H9 (cell line): ENCODE data around the gene TBC1D1. TPM values are rescaled to one million over a fixed set of nuclear protein-coding genes. Genes with fewer than 3 reads are reported as not detected.
A peak's percentile ranks its signal among the peaks of the same experiment; 100 is the strongest.

Source experiments
- DNase-seq: peaks from one replicate; pipeline ENCODE4 v3.0.0-alpha.2; 2017
- H2AFZ ChIP-seq: one replicate; pipeline ENCODE4 v1.6.1; 2013; ENCODE audit warnings: mild to moderate bottlenecking, low read length, control low read depth, moderate library complexity
- H2AK5ac ChIP-seq: 2 replicates; pipeline ENCODE4 v1.6.1; 2013; ENCODE audit warnings: low read length, control low read depth, mixed read lengths; ENCODE audit not compliant: insufficient read length
- H2BK120ac ChIP-seq: one replicate; pipeline ENCODE4 v1.6.1; 2013; ENCODE audit warnings: low read depth, mild to moderate bottlenecking, low read length, control low read depth, inconsistent platforms; ENCODE audit not compliant: poor library complexity, severe bottlenecking
- H2BK12ac ChIP-seq: 2 replicates; pipeline ENCODE4 v1.6.1; 2013; ENCODE audit warnings: low read length, control low read depth, mixed read lengths, low read depth; ENCODE audit not compliant: insufficient read length
- H2BK15ac ChIP-seq: 2 replicates; pipeline ENCODE4 v1.6.1; 2013; ENCODE audit warnings: low read depth, low read length, control low read depth
- H2BK20ac ChIP-seq: one replicate; pipeline ENCODE4 v1.6.1; 2013; ENCODE audit warnings: low read depth, mild to moderate bottlenecking, low read length, control low read depth, inconsistent platforms; ENCODE audit not compliant: poor library complexity, severe bottlenecking
- H2BK5ac ChIP-seq: 2 replicates; pipeline ENCODE4 v1.6.1; 2013; ENCODE audit warnings: low read length, control low read depth, mixed read lengths; ENCODE audit not compliant: insufficient read length
- H3K14ac ChIP-seq: 2 replicates; pipeline ENCODE4 v1.6.1; 2013; ENCODE audit warnings: low read length, control low read depth; ENCODE audit not compliant: insufficient read depth
- H3K18ac ChIP-seq: 2 replicates; pipeline ENCODE4 v1.6.1; 2013; ENCODE audit warnings: low read depth, mild to moderate bottlenecking, mixed read lengths, low read length, control low read depth; ENCODE audit not compliant: insufficient read length
- H3K23ac ChIP-seq: 2 replicates; pipeline ENCODE4 v1.6.1; 2013; ENCODE audit warnings: low read length, control low read depth, mixed read lengths, low read depth; ENCODE audit not compliant: insufficient read length
- H3K23me2 ChIP-seq: 2 replicates; pipeline ENCODE4 v1.6.1; 2013; ENCODE audit warnings: low read depth, mild to moderate bottlenecking, mixed read lengths, low read length, control low read depth; ENCODE audit not compliant: insufficient read length, poor library complexity, severe bottlenecking
- H3K27ac ChIP-seq: 2 replicates; pipeline ENCODE4 v1.5.1; 2013; ENCODE audit warnings: low read length, control low read depth, mixed read lengths, low read depth; ENCODE audit not compliant: insufficient read length
- H3K27me3 ChIP-seq: 2 replicates; pipeline ENCODE4 v1.6.1; 2013; ENCODE audit warnings: low read length, control low read depth, inconsistent platforms; ENCODE audit not compliant: insufficient read depth
- H3K4ac ChIP-seq: 2 replicates; pipeline ENCODE4 v1.6.1; 2013; ENCODE audit warnings: low read depth, mild to moderate bottlenecking, control low read depth, inconsistent platforms, low read length, moderate library complexity
- H3K4me1 ChIP-seq: 2 replicates; pipeline ENCODE4 v1.6.1; 2013; ENCODE audit warnings: low read length, control low read depth, inconsistent platforms; ENCODE audit not compliant: insufficient read depth
- H3K4me2 ChIP-seq: 2 replicates; pipeline ENCODE4 v1.6.1; 2013; ENCODE audit warnings: low read length, control low read depth, mixed read lengths; ENCODE audit not compliant: insufficient read length, insufficient read depth
- H3K56ac ChIP-seq: 2 replicates; pipeline ENCODE4 v1.6.1; 2013; ENCODE audit warnings: low read depth, mild to moderate bottlenecking, mixed read lengths, low read length, control low read depth; ENCODE audit not compliant: insufficient read length
- H3K79me1 ChIP-seq: 2 replicates; pipeline ENCODE4 v1.6.1; 2013; ENCODE audit warnings: low read depth, mild to moderate bottlenecking, moderate library complexity, low read length, control low read depth, inconsistent platforms; ENCODE audit not compliant: insufficient read depth, poor library complexity, severe bottlenecking
- H3K79me2 ChIP-seq: 2 replicates; pipeline ENCODE4 v1.6.1; 2013; ENCODE audit warnings: low read length, control low read depth, inconsistent platforms; ENCODE audit not compliant: insufficient read depth
- H3K9ac ChIP-seq: 2 replicates; pipeline ENCODE4 v1.6.1; 2013; ENCODE audit warnings: low read length, control low read depth, mixed read lengths; ENCODE audit not compliant: insufficient read length; ENCODE audit errors: extremely low read depth
- H3K9me3 ChIP-seq: one replicate; pipeline ENCODE4 v1.6.1; 2013; ENCODE audit warnings: low read depth, low read length, inconsistent platforms; ENCODE audit not compliant: control insufficient read depth
- H3T11ph ChIP-seq: one replicate; pipeline ENCODE4 v1.6.1; 2013; ENCODE audit warnings: mild to moderate bottlenecking, low read length, control low read depth, inconsistent platforms
- H4K20me1 ChIP-seq: one replicate; pipeline ENCODE4 v1.6.1; 2013; ENCODE audit not compliant: control insufficient read depth, insufficient read length, insufficient read depth
- H4K5ac ChIP-seq: 2 replicates; pipeline ENCODE4 v1.6.1; 2013; ENCODE audit warnings: low read depth, mild to moderate bottlenecking, mixed read lengths, low read length, control low read depth; ENCODE audit not compliant: insufficient read length
- H4K8ac ChIP-seq: replicated peaks from 2 replicates; pipeline ENCODE4 v1.6.1; 2013; ENCODE audit warnings: low read length, control low read depth, mixed read lengths, low read depth; ENCODE audit not compliant: insufficient read length
- H4K91ac ChIP-seq: 2 replicates; pipeline ENCODE4 v1.6.1; 2013; ENCODE audit warnings: low read depth, mild to moderate bottlenecking, moderate library complexity, mixed read lengths, low read length, control low read depth; ENCODE audit not compliant: insufficient read length
- H3K27ac Mint-ChIP-seq, 3 experiments: 2 replicates in 2 of 3; 3 replicates in 1 of 3; pipeline ENCODE4 v1.8.0; 2020 to 2021; ENCODE audit warnings: mixed read lengths in 3 of 3, mild to moderate bottlenecking in 1 of 3, moderate library complexity in 1 of 3
- H3K27me3 Mint-ChIP-seq: 2 replicates; pipeline ENCODE4 v1.8.0; 2021; ENCODE audit warnings: low read depth, mild to moderate bottlenecking, moderate library complexity, mixed read lengths
- H3K36me3 Mint-ChIP-seq, 3 experiments: 2 replicates in 2 of 3; 3 replicates in 1 of 3; pipeline ENCODE4 v1.8.0; 2020 to 2021; ENCODE audit warnings: low read depth in 3 of 3, mixed read lengths in 3 of 3; ENCODE audit not compliant: insufficient read depth in 1 of 3
- H3K4me1 Mint-ChIP-seq, 2 experiments: 2 replicates each; pipeline ENCODE4 v1.8.0; 2020; ENCODE audit warnings: mixed read lengths in 2 of 2
- H3K4me3 Mint-ChIP-seq, 2 experiments: 2 replicates in 1 of 2; 3 replicates in 1 of 2; pipeline ENCODE4 v1.8.0; 2020 to 2021; ENCODE audit warnings: mild to moderate bottlenecking in 2 of 2, mixed read lengths in 2 of 2, moderate library complexity in 1 of 2
- H3K9me3 Mint-ChIP-seq, 2 experiments: 2 replicates in 1 of 2; 3 replicates in 1 of 2; pipeline ENCODE4 v1.8.0; 2020; ENCODE audit warnings: mild to moderate bottlenecking in 2 of 2, mixed read lengths in 2 of 2, moderate library complexity in 1 of 2
- CTCF ChIP-seq: fragments of 200-600 bp; sonication (generic); conservative IDR thresholded peaks from 3 replicates; pipeline ENCODE4 v1.8.0; 2021; ENCODE audit warnings: antibody characterized with exemption, mild to moderate bottlenecking
- WGBS: extraction: QIAGEN DNeasy Blood & Tissue Kit; methylation state at CpG from one replicate; pipeline ENCODE4 v1.1.7; 2013; ENCODE audit warnings: missing lambda C conversion rate, low lambda C conversion rate, mixed read lengths; ENCODE audit not compliant: insufficient read length; ENCODE audit errors: extremely low coverage; 5-methylcytosine and 5-hydroxymethylcytosine counted together
- total RNA-seq: library from RNA; stranded (reverse); gene quantifications from 2 replicates; pipeline ENCODE4 v1.2.1, GENCODE V29; 2021

TBC1D1 gene
- total RNA-seq, 1 experiment from 2014 or later: 109 TPM

- no peak for TF ChIP-seq CTCF
- peaks cover 46 to 60% of the 10 kb centered on the region in 2 experiments for H3K4me1 Mint-ChIP-seq
- no peaks in the 10 kb centered on the region for H3K9me3 Mint-ChIP-seq
- H3K4me2 ChIP-seq: peak overlapping the region; percentile 23
- no peak overlapping the region for H2BK20ac ChIP-seq
- no peak overlapping the region for H3K56ac ChIP-seq
- H3T11ph ChIP-seq: no peak overlapping the region
- no peak overlapping the region for H3K18ac ChIP-seq
- H4K8ac ChIP-seq: no peak overlapping the region
- H3K9ac ChIP-seq: no peak overlapping the region
- H3K27ac ChIP-seq: no peak overlapping the region
- H4K5ac ChIP-seq: no peak overlapping the region
- H3K9me3 ChIP-seq: no peaks in the 10 kb centered on the region
- H2AK5ac ChIP-seq: no peak overlapping the region
- H2BK120ac ChIP-seq: no peak overlapping the region
- WGBS: no CpG with 5 or more reads among the region's 5 CpGs
- H3K79me1 ChIP-seq: no peaks in the 10 kb centered on the region
- no peak for DNase-seq
- no peaks in the 10 kb centered on the region for H3K23me2 ChIP-seq
- no peak overlapping the region for H3K4ac ChIP-seq
- H3K27me3 ChIP-seq: no peaks in the 10 kb centered on the region
- H3K27ac Mint-ChIP-seq: peak overlapping the region; percentile 51 to 94 (median 79); a peak in 6 of 7 replicates
- peak overlapping the region in 1 of 2 experiments; percentile 10; a peak in 1 of 5 replicates for H3K4me3 Mint-ChIP-seq
- H3K4me1 ChIP-seq: peaks cover 10% of the 10 kb centered on the region; the same call in 1 of the 2 replicates
- H2BK15ac ChIP-seq: no peak overlapping the region
- no peak overlapping the region for H2BK12ac ChIP-seq
- no peak overlapping the region for H2BK5ac ChIP-seq
- H4K20me1 ChIP-seq: no peaks in the 10 kb centered on the region
- no peak overlapping the region for H3K23ac ChIP-seq
- no peak overlapping the region for H2AFZ ChIP-seq
- peaks cover 0 to 7% (median 5%) of the 10 kb centered on the region in 3 experiments; a peak in 6 of 7 replicates for H3K36me3 Mint-ChIP-seq
- H3K14ac ChIP-seq: no peak overlapping the region
- no peaks in the 10 kb centered on the region for H3K27me3 Mint-ChIP-seq
- H3K79me2 ChIP-seq: 0 out of 2 replicates have a peak, but pooled peaks cover 2% of the 10 kb centered on the region
- H4K91ac ChIP-seq: no peak overlapping the region
Observed at GRCh38 chr4:37988670-37989069, 97.8 kb downstream of the TBC1D1 start.
